Lung (tissue), 12 donors: ENCODE data around the gene RHEB. TPM values are rescaled to one million over a fixed set of nuclear protein-coding genes. Genes with fewer than 3 reads are reported as not detected.

Source experiments
- ATAC-seq: fragments of 200-7000 bp; cut with Tn5 transposase; one replicate; pipeline ENCODE4 v1.9.1; 2020; ENCODE audit warnings: moderate number of reproducible peaks; ENCODE audit not compliant: insufficient read depth, low FRiP score
- DNase-seq, 3 donors: peaks; one replicate each; pipeline ENCODE4 v3.0.0-alpha.2; 2013 to 2017
- H3K27ac ChIP-seq, 2 donors: one replicate each; pipeline ENCODE4 v1.5.1; 2013; ENCODE audit warnings: mild to moderate bottlenecking in 2 of 2, moderate library complexity in 2 of 2, control low read depth in 1 of 2, inconsistent platforms in 1 of 2, low read depth in 1 of 2, low read length in 1 of 2
- H3K27me3 ChIP-seq, 3 donors: one replicate each; pipeline ENCODE4 v1.5.1; 2013; ENCODE audit warnings: low read length in 2 of 3; ENCODE audit not compliant: control insufficient read depth in 3 of 3, insufficient read depth in 3 of 3
- H3K36me3 ChIP-seq, 4 donors: one replicate each; pipeline ENCODE4 v1.5.1; 2013; ENCODE audit warnings: low read length in 4 of 4, mild to moderate bottlenecking in 1 of 4, moderate library complexity in 1 of 4; ENCODE audit not compliant: control insufficient read depth in 4 of 4, insufficient read depth in 4 of 4
- H3K4me1 ChIP-seq, 5 donors: one replicate each; pipeline ENCODE4 v1.5.1; 2013; ENCODE audit warnings: low read length in 5 of 5, mild to moderate bottlenecking in 2 of 5, moderate library complexity in 1 of 5; ENCODE audit not compliant: control insufficient read depth in 5 of 5, insufficient read depth in 5 of 5
- H3K4me3 ChIP-seq: one replicate; pipeline ENCODE4 v1.5.1; 2013; ENCODE audit warnings: mild to moderate bottlenecking, control low read depth, moderate library complexity
- H3K9ac ChIP-seq, 2 donors: one replicate each; pipeline ENCODE4 v1.5.1; 2013; ENCODE audit warnings: low read length in 2 of 2, control low read depth in 1 of 2; ENCODE audit not compliant: insufficient read depth in 1 of 2
- H3K9me3 ChIP-seq, 4 donors: one replicate each; pipeline ENCODE4 v1.5.1; 2013; ENCODE audit warnings: low read length in 3 of 4, mild to moderate bottlenecking in 1 of 4, moderate library complexity in 1 of 4; ENCODE audit not compliant: control insufficient read depth in 4 of 4, insufficient read depth in 3 of 4
- CTCF ChIP-seq: IDR thresholded peaks from 2 replicates; pipeline ENCODE4 v1.5.1; 2012; ENCODE audit warnings: mild to moderate bottlenecking; ENCODE audit errors: control extremely low read depth, extremely low read depth
- WGBS, 2 donors: extraction: QIAGEN DNeasy Blood & Tissue Kit; methylation state at CpG; one replicate each; pipeline ENCODE4 v1.1.7; 2013; 5-methylcytosine and 5-hydroxymethylcytosine counted together
- polyA plus RNA-seq, 2 donors: library from polyadenylated mRNA; stranded (reverse); fragments of 200-250 nt; gene quantifications; one replicate each; pipeline ENCODE4 v1.2.1, GENCODE V29; 2013
- total RNA-seq, 2 donors: library from RNA; depleted of rRNA in 1 of 2; stranded (reverse); fragments of >200 nt in 1 of 2; gene quantifications; one replicate each; pipeline ENCODE4 v1.2.1, GENCODE V29; 2014 to 2021
- donor health status: control.
- donor health status: control.
- donor health status: Bipolar disorder and iron deficiency.
- donor health status: healthy.
- donor health status: DM: yes; HTN: yes; CAD: no.

RHEB gene
- total and polyA plus RNA-seq, 4 donors, result 65.6 to 117 (median 83.8) TPM

GRCh38 chr7:151449990-151450389, 69.7 kb downstream of the RHEB start:
- WGBS, 2 donors, result 87 to 95% methylated on average over 9 of the region's 9 CpGs
- H3K9ac ChIP-seq, result no peak overlapping the region
- no peak for TF ChIP-seq CTCF
- no peak overlapping the region for H3K4me3 ChIP-seq
- peaks cover 0 to 6% (median 0%) of the 10 kb centered on the region in 5 donors for H3K4me1 ChIP-seq
- no peak overlapping the region for H3K27ac ChIP-seq
- peaks cover 0 to 2% (median 0%) of the 10 kb centered on the region in 3 donors for H3K27me3 ChIP-seq
- H3K9me3 ChIP-seq, result no peaks in the 10 kb centered on the region
- no peak for ATAC-seq
- no peak for DNase-seq
- no peaks in the 10 kb centered on the region for H3K36me3 ChIP-seq

DNA sequence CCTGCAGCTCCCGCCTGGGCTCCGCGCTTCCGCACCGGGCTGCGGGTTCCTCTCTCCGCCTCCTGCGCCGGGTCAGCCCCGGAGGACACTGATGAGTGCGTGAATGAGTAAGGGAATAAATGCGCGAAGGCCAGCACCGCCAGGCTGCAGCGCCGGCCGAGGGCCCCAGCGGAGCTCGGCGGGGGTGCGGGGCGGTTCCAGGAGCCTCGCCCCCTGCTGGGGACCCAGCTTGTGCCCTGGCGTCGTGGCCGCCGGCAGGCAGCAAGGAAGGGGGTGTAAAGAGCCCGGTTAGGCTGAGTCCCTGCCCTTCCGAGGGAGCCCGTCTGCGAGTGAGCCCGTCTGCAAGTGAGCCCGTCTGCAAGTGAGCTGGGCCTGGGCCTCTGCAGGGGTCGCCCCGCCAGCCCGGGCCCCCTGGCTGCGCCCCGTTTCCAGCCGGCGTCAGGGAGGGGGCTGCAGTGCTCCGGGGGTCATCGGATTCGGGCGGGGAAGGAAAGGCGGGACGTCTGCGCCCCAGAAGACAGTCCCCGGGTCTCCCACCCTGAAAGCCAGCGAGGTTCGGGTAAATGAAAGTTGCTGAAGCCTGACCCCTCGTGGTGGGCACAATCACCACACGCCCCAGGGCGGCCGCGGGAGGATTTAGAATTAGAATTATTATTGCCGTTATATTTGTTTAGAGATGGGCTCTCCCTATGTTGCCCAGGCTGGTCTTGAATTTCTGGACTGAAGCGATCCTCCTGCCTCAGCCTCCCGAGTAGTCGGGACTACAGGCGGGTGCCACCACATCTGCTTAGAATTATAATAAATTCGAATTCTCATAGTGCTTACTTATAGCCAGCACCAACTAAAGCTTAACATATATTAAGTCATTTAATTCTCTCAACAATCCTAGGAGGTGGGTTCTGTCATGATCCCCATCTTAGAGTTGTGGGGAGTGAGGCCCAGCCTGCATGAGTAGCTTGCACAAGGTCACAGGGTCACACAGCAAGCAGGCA, 71.1 kb downstream of the RHEB start:
- no peaks in the 10 kb centered on the region for H3K9me3 ChIP-seq
- WGBS, 2 donors, result 4 to 5% methylated on average over 58 to 61 of the region's 61 CpGs
- peaks cover 0 to 2% (median 0%) of the 10 kb centered on the region in 3 donors for H3K27me3 ChIP-seq
- H3K9ac ChIP-seq, result peak overlapping the region in 1 of 2 donors; percentile 28
- no peaks in the 10 kb centered on the region for H3K36me3 ChIP-seq
- H3K4me1 ChIP-seq, result peaks cover 0 to 6% (median 0%) of the 10 kb centered on the region in 5 donors
- peak overlapping the region; percentile 33 for H3K4me3 ChIP-seq
- DNase-seq (peak; percentile 81 to 84 (median 81)), ATAC-seq (peak; percentile 88)
- peak overlapping the region in 1 of 2 donors; percentile 9 for H3K27ac ChIP-seq
- TF ChIP-seq CTCF, result peak; percentile 62

DNA sequence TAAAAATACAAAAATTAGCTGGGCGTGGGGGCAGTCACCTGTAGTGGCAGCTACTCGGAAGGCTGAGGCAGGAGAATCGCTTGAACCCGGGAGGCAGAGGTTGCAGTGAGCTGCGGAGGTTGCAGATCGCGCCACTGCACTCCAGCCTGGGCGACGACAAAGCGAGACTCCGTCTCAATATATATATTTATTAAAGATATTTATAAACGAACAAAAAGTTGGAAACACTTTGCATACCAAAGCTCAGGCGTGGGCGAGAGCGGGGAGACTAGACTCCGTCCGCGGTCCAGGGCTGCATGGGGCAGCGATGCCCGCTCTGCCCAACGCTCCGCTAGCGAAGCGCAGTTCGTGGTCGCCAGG, 71.8 kb downstream of the RHEB start:
- TF ChIP-seq CTCF, result no peak
- Histone ChIP-seq H3K9me3 (no peaks in the 10 kb centered on the region), H3K9ac (no peak overlapping the region), H3K4me3 (peak overlapping the region; percentile 22), H3K27ac (peak overlapping the region in 1 of 2 donors; percentile 9), H3K27me3 (peaks cover 0 to 2% (median 0%) of the 10 kb centered on the region in 3 donors), H3K4me1 (peaks cover 0 to 6% (median 0%) of the 10 kb centered on the region in 5 donors), H3K36me3 (no peaks in the 10 kb centered on the region)
- ATAC-seq (no peak), DNase-seq (no peak)
- WGBS, 2 donors, result 51 to 54% methylated on average over 26 of the region's 26 CpGs
